Gastroesophageal sphincter (tissue), 4 donors: ENCODE data around the gene COX7B. TPM values are rescaled to one million over a fixed set of nuclear protein-coding genes. Genes with fewer than 3 reads are reported as not detected.

Experiments used
- ATAC-seq: fragments of 150-250 bp; one replicate; pipeline ENCODE4 v1.9.1; 2016; ENCODE audit warnings: mild to moderate bottlenecking, moderate library complexity
- H3K27ac ChIP-seq, 4 donors: fragments of 200-600 bp; sonication (generic) in 3 of 4; 1 replicate in 3 of 4; 2 replicates in 1 of 4; pipeline ENCODE4 v1.5.1; 2016 to 2019
- H3K27me3 ChIP-seq: fragments of 200-600 bp; sonication (generic); one replicate; pipeline ENCODE4 v1.5.1; 2019
- H3K36me3 ChIP-seq, 2 donors: fragments of 200-600 bp; sonication (generic); one replicate each; pipeline ENCODE4 v1.5.1; 2019; ENCODE audit warnings: control low read depth in 1 of 2
- H3K4me1 ChIP-seq, 3 donors: fragments of 200-600 bp; sonication (generic); 1 replicate in 2 of 3; 2 replicates in 1 of 3; pipeline ENCODE4 v1.5.1; 2016 to 2019; ENCODE audit warnings: control low read depth in 2 of 3
- H3K4me3 ChIP-seq, 2 donors: fragments of 200-600 bp; sonication (generic); one replicate each; pipeline ENCODE4 v1.5.1; 2019; ENCODE audit warnings: mild to moderate bottlenecking in 1 of 2, moderate library complexity in 1 of 2
- H3K9me3 ChIP-seq, 3 donors: fragments of 200-600 bp; sonication (generic); one replicate each; pipeline ENCODE4 v1.5.1; 2017 to 2019; ENCODE audit warnings: control low read depth in 2 of 3
- EP300 ChIP-seq: sonication (generic); formaldehyde crosslinking; IDR thresholded peaks from one replicate; pipeline ENCODE4 v1.6.1; 2017; ENCODE audit warnings: antibody characterized with exemption, mild to moderate bottlenecking
- POLR2A ChIP-seq, 2 donors: fragments of 450-650 bp; IDR thresholded peaks; one replicate each; pipeline ENCODE4 v1.6.1; 2017; ENCODE audit warnings: antibody characterized with exemption in 2 of 2, mild to moderate bottlenecking in 2 of 2, moderate library complexity in 1 of 2
- POLR2AphosphoS5 ChIP-seq: sonication (generic); formaldehyde crosslinking; IDR thresholded peaks from one replicate; pipeline ENCODE4 v1.6.1; 2017; ENCODE audit warnings: antibody characterized with exemption
- WGBS, 2 donors: methylation state at CpG; one replicate each; pipeline ENCODE4 v1.1.5; 2018; ENCODE audit warnings: low coverage in 1 of 2; 5-methylcytosine and 5-hydroxymethylcytosine counted together
- small RNA-seq, 4 donors: library from RNA; depleted of rRNA; stranded (forward); fragments of <200 nt; gene quantifications; one replicate each; pipeline ENCODE3, GENCODE V24; 2016
- total RNA-seq, 4 donors: library from RNA; depleted of rRNA; stranded (reverse); fragments of >200 nt; gene quantifications; one replicate each; pipeline ENCODE4 v1.1.0, GENCODE V29; 2016
- TF ChIP-seq, protein P1 (sequence below), 4 experiments: fragments of 200-600 bp in 2 of 4; fragments of 450-650 bp in 2 of 4; sonication (generic) in 1 of 4; IDR thresholded peaks; one replicate each; pipeline ENCODE4 v1.5.1; 2017 to 2019; ENCODE audit warnings: antibody characterized with exemption in 4 of 4, mild to moderate bottlenecking in 2 of 4, moderate library complexity in 2 of 4

The COX7B gene
- total RNA-seq, 4 donors from 2014 or later: 338 to 504 (median 366) TPM

DNA sequence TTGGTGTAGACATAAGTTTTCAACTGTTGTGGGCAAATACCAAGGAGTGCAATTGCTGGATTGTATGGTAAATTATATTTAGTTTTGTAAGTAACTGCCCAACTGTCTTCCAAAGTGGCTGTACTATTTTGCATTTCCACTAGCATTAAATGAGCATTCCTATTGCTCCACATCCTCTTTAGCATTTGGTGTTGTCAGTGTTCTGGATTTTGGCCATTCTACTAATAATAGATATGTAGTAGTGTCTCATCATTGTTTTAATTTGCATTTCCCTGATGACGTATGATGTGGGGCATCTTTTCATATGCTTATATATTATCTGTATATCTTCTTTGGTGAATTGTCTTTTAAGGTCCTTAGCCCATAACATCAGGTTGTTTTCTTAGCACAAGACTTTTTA lies 52.9 kb downstream of the COX7B start:
- Histone ChIP-seq H3K27me3 (no peaks in the 10 kb centered on the region), H3K27ac (no peak overlapping the region), H3K9me3 (no peaks in the 10 kb centered on the region), H3K4me1 (peaks cover 0 to 35% (median 0%) of the 10 kb centered on the region in 3 donors), H3K4me3 (no peak overlapping the region), H3K36me3 (no peaks in the 10 kb centered on the region)
- TF ChIP-seq, protein P1, sequence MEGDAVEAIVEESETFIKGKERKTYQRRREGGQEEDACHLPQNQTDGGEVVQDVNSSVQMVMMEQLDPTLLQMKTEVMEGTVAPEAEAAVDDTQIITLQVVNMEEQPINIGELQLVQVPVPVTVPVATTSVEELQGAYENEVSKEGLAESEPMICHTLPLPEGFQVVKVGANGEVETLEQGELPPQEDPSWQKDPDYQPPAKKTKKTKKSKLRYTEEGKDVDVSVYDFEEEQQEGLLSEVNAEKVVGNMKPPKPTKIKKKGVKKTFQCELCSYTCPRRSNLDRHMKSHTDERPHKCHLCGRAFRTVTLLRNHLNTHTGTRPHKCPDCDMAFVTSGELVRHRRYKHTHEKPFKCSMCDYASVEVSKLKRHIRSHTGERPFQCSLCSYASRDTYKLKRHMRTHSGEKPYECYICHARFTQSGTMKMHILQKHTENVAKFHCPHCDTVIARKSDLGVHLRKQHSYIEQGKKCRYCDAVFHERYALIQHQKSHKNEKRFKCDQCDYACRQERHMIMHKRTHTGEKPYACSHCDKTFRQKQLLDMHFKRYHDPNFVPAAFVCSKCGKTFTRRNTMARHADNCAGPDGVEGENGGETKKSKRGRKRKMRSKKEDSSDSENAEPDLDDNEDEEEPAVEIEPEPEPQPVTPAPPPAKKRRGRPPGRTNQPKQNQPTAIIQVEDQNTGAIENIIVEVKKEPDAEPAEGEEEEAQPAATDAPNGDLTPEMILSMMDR (IDR thresholded peaks at IDR 0.05): no peak
- TF ChIP-seq POLR2A (IDR thresholded peaks at IDR 0.05): no peak
- TF ChIP-seq POLR2AphosphoS5: no peak
- TF ChIP-seq EP300: no peak
- WGBS, 2 donors: 54 to 80% methylated on average over 1 of the region's 1 CpG
- no peak for ATAC-seq

DNA sequence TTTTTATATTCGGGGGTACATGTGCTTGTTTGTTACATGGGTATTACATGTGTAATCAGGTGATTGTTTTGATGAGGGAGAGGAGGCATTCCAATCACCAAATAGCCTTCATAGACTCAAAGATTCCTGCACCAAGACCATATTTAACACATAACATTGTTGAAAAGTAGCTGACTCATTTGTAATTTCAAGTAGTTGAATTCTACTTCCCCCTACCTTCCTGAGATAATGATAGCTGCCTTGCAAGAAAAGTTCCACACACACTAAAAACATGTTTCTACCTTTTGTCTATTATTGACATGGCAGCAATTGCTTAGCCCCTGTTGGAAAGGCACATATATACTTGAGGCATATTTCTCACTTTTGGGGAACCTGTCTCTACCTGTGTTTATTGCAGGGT lies 54.0 kb downstream of the COX7B start:
- Histone ChIP-seq H3K27ac (peak overlapping the region in 3 of 4 donors; percentile 28 to 60 (median 50)), H3K4me1 (peaks cover 0 to 35% (median 0%) of the 10 kb centered on the region in 3 donors), H3K9me3 (no peaks in the 10 kb centered on the region), H3K27me3 (no peaks in the 10 kb centered on the region), H3K4me3 (no peak overlapping the region), H3K36me3 (no peaks in the 10 kb centered on the region)
- no peak for TF ChIP-seq EP300
- TF ChIP-seq, protein P1 (IDR thresholded peaks at IDR 0.05): no peak
- TF ChIP-seq POLR2AphosphoS5: no peak
- TF ChIP-seq POLR2A (IDR thresholded peaks at IDR 0.05): no peak
- no peak for ATAC-seq
- 27 to 33% methylated on average over 1 of the region's 1 CpG for WGBS, 2 donors

DNA sequence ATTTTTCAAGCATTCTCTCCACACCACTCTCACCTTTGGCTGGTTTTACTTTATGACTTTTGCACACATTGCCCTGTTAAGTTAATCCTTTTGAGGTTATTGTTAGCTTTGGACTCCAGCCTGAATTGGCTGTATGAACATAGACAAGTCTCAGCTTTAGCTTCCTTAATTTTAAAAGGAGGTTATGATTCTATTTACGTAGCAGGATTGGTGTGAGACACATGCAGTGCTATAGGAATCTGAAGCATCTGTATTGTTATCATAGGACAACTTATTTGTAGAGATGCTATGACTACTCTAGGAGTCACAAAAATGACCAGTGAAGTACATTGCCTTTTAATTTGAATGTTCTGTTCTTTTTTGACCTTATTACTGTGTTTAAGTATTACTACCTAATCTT lies 54.4 kb downstream of the COX7B start:
- 17 to 31% methylated on average over 1 of the region's 1 CpG for WGBS, 2 donors
- Histone ChIP-seq H3K9me3 (no peaks in the 10 kb centered on the region), H3K27me3 (no peaks in the 10 kb centered on the region), H3K4me1 (peaks cover 0 to 35% (median 0%) of the 10 kb centered on the region in 3 donors), H3K36me3 (no peaks in the 10 kb centered on the region), H3K27ac (peak overlapping the region in 3 of 4 donors; percentile 28 to 60 (median 50)), H3K4me3 (no peak overlapping the region)
- no peak for TF ChIP-seq EP300
- TF ChIP-seq POLR2A (IDR thresholded peaks at IDR 0.05): no peak
- no peak for TF ChIP-seq POLR2AphosphoS5
- TF ChIP-seq, protein P1 (IDR thresholded peaks at IDR 0.05): no peak
- no peak for ATAC-seq

Small RNA genes lying within 50 kb of the gene (small RNA-seq; reads per million reads assigned to genes)
- gene RN7SL460P: 0 reads per million in 4 donors

Other genes with a start within 250 kb of the COX7B start
- 100 to 1,000 TPM in 3 of 4 donors, 10 to 100 TPM in 1; 93.4 to 140 (median 117) TPM for gene ATRX, start 113.3 kb upstream of the COX7B start, total RNA-seq
- 10 to 100 TPM; 23.6 to 37.8 (median 31.9) TPM for gene MAGT1, start 4.0 kb upstream of the COX7B start, total RNA-seq
- 10 to 100 TPM in 3 of 4 donors, 1 to 10 TPM in 1; 8.6 to 21.2 (median 12.7) TPM for gene ATP7A, start 11.2 kb downstream of the COX7B start, total RNA-seq
- gene PGAM4, start 70.2 kb downstream of the COX7B start, total RNA-seq: not detected
- gene PGK1, start 204.8 kb downstream of the COX7B start, total RNA-seq: 100 to 1,000 TPM; 204 to 360 (median 274) TPM
- gene TAF9B, start 240.2 kb downstream of the COX7B start, total RNA-seq: 100 to 1,000 TPM in 1 of 4 donors, 10 to 100 TPM in 3; 47.3 to 101 (median 62.5) TPM